GM21529 (cell line): Measurements from ENCODE around the gene PTPN7.
"Not testable (repeated sequence)": the region's sequence is repeated elsewhere in the genome, so short reads cannot be mapped to it uniquely, and the experiment has no call there.

Experiments
- ATAC-seq: cut with Tn5 transposase; IDR thresholded peaks from one replicate; pipeline ENCODE4 v1.9.1; 2021; ENCODE audit not compliant: unreplicated experiment

The PTPN7 gene

DNA sequence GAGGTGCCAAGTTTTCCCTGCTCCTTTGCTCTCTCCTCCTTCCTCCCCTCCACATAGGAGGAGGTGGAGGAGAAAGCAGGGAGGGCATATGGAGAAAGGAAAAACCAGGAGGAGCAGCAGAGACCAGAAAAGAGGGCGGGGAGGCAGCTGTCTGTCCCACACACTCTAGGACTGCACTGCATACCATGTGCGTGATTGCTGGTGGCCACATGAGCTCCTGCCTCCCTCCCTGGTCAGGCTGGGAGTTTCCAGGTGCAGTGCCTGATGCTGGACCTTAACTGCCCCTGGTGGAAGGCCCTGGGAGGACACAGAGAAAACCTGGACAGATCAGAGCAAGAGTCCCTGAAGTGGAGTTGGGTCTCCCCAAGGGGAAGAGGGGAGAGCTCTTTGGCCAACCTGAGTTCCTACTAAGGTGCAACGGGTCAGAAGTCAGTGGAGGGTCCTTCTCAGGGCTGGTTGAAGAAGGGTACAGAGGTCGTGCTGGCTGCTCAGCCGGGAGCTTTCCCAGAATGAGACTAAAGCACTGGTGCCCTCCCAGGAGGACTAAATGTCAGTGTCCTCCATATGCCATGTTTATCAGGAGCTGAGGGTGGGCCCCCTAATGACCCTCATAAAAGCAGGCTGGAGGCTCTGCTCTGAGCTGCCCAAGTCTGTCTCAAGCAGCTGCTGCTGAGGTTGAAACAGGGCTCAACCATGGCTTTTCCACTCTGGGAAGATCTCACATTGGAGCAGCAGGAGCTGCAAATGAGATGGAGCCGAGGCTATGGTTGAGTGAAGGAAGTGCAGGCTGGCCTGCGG, 29.7 kb upstream of the PTPN7 start:
- ATAC-seq = no peak

DNA sequence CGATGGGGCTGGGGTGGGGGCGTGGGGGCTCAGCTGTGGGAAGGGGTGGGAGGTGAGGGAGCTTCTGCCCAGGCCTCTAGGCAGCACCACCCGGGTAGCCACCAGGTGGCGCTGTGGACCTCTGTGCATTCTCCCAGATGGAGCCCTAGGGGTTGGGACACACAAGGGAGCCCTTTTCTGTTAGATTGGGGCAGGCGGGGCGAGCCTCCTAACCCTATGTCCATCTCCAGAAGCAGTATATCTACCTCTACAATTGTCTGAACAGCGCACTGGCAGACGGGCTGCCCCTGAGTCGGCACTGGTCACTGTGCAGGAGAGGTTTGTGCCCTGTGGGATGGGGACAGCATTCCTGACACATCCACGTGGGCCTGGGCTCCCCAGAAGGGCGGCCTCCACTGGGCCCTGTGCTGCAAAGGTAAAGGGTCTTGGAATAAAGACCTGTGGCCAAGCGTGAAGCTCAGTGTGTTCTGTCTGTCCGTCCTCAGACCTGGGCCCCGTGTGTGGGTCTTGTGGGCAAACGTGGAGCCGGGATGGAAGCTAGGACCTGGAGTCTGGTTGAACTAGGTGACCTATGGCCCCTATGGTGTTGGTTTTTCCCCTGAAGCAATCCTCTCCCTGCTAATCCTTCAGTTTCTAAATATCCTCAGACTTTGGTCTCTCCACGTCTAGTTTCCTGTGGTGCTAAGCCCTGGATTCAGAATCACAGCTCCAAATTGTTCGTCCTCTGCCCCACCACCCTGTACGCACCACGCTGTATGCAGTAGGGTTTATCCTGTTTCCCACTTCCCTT, 28.8 kb upstream of the PTPN7 start:
- ATAC-seq = peak; percentile 49

DNA sequence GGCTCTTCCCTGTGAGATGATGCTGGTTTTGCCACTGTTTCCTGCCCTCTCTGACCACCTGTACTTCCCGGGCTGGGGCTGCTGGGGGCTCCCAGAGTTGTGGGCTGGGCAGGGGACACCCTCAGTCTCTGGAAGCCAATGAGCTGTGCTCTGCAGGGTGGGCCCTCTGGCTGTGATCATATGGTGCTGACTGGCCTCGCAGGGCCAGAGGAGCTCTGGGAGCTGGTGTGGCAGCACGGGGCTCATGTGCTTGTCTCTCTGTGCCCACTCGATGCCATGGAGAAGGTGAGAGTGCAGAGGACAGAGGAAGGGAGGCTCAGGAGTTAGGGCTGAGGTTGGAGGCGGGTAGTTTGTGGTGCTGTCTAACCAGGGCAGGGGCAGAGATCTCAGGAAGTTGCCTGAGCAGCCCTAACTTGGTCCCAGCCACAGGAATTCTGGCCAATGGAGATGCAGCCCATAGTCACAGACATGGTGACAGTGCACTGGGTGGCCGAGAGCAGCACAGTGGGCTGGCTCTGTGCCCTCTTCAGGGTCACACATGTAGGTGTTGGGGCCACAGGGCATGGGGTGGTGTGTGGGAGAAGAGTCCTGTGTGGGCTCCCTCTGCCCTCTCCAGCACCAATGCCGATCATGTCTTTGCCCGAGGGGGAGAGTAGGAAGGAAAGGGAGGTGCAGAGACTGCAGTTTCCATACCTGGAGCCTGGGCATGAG, 27.4 kb upstream of the PTPN7 start:
- ATAC-seq = no peak

DNA sequence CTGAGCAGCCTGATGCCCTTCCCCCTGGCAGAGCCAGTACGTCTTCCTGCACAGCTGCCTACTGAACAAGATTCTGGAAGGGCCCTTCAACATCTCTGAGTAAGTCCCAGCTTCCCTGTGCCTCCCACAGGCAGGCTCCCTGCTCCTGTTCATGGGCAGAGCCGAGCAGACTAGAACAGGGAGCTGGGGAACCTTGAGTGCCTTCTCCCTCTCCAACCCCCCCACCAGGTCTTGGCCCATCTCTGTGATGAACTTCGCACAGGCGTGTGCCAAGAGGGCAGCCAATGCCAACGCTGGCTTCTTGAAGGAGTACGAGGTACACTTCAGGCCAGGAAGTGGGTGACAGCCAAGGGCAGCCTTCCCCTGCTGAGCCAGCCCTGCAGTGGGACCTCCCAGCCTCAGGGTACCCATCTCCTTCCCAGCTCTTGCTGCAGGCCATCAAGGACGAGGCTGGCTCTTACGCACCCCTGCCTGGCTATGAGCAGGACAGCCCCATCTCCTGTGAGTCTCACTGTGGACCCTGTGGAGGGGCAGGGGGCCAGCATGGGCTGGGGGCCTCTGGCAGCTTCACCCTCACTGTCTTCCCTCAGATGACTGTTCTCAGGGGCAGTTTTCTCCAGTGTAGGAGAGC, 26.8 kb upstream of the PTPN7 start:
- ATAC-seq = no peak

DNA sequence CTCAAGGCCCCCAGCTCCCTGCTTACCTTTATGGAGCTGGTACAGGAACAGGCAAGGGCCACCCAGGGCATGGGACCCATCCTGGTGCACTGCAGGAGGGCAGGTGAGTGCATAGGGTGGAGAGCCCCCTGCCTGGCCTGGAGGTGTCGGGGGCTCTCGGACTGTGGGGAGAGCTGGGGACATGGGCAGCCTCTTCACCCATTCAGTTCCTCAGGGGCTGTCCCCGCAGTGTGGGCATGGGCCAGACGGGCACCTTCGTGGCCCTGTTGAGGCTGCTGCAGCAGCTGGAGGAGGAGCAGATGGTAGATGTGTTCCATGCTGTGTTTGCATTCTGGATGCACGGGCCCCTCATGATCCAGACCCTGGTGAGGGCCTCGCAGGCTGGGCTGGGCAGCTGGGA, 25.9 kb upstream of the PTPN7 start:
- no peak for ATAC-seq

DNA sequence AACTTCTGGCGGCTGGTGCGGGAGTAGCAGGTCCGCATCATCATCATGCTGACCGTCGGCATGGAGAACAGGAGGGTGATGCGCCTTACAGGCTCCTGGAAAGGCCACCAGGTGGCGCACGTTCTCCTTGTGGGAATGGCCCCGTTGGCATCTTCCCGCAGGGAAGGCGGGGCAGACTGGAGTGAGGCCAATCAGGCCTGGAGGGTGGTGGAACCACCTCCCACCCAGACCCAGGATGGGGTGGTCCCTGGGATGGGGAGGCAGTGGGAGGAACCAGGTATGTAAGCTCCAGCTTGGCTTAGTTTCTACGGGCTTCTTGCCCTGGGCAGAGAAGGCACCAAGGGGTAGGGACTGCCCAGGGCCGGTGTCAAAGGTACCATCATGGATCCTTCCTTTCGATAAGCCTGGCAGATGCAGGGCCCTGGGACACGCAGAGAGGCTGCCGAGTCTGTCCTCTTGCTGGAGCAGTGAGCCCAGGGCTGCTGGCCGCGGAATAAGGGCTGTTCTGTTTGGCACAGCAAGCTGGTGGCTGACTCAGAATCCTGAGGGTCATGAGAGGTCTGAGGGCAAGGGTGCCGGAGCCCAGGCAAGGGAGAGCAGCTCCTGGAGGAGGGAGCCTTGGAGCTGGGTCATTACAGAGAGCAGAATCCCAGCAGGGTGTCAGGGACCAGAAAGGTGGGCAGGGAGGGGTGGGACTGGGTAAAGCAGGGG, 24.5 kb upstream of the PTPN7 start:
- peak; percentile 42 for ATAC-seq

DNA sequence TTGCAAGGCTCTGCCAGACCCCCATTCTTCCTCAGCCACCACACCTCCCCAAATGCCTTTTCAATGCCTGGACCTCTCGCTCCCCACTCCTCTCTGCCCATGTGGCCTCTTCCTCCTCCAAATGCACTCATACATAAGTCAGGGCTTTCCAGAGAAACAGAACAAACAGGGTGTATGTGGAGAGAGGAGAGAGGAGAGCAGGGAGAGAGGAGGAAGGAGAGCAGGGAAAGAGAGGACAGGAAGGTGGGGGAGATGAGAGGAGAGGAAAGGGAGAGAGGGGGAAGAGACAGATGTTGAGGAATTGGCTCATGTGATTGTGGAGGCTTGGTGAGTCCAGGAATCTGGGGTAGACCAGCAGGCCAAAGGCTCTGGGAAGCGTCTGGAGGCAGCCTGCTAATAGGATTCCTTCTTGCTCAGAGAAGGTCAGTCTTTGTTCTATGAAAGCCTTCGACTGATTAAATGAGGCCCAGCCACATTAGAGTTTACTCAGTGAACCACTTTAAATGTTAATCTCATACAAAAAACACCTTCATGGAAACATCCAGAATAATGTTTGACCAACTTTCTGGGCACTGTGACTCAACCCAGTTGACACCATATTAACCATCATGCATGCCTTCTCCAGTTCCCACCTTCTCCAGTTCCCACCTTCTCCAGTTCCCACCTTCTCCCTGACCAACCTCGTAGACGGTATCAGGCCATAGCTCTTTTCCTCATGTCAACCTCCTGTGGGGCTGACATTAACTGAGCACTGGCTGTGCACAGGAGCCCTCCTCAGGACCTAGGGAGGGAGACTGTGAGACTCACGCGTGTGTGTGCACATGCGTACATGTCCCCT, 21.9 kb upstream of the PTPN7 start:
- no peak for ATAC-seq

DNA sequence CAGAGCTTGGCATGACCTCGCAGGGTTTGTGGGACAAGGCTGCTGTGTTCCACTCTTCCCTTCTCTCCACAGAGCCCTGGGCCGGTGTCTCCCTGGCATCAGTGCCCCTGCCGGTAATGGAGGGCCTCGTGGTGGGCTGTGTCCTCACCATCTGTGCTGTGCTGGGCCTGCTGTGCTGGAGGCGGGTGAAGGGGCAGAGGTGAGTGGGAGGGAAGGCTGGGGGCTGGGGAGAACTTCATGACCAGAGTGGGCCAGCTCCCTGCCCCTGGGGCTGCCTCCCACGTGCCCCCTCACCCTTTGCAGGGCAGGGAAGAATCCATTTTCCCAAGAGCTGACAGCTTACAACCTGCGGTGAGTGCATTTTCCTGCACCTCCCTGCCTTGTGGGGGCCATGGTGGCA, 21.2 kb upstream of the PTPN7 start:
- ATAC-seq = no peak

DNA sequence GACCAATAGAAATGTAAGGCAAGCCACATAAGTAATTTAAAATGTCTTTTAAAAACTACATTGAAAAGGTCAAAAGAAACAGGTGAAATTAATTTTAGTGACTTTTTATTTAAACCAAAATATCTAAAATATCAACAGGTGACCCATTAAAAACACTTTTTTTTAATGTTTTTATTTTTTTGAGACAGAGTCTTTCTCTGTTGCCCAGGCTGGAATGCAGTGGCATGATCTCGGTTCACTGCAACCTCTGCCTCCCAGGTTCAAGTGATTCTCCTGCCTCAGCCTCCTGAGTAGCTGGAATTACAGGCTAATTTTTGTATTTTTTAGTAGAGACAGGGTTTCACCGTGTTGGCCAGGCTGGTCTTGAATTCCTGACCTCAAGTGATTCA, 20.3 kb upstream of the PTPN7 start:
- not testable (repeated sequence) for ATAC-seq

DNA sequence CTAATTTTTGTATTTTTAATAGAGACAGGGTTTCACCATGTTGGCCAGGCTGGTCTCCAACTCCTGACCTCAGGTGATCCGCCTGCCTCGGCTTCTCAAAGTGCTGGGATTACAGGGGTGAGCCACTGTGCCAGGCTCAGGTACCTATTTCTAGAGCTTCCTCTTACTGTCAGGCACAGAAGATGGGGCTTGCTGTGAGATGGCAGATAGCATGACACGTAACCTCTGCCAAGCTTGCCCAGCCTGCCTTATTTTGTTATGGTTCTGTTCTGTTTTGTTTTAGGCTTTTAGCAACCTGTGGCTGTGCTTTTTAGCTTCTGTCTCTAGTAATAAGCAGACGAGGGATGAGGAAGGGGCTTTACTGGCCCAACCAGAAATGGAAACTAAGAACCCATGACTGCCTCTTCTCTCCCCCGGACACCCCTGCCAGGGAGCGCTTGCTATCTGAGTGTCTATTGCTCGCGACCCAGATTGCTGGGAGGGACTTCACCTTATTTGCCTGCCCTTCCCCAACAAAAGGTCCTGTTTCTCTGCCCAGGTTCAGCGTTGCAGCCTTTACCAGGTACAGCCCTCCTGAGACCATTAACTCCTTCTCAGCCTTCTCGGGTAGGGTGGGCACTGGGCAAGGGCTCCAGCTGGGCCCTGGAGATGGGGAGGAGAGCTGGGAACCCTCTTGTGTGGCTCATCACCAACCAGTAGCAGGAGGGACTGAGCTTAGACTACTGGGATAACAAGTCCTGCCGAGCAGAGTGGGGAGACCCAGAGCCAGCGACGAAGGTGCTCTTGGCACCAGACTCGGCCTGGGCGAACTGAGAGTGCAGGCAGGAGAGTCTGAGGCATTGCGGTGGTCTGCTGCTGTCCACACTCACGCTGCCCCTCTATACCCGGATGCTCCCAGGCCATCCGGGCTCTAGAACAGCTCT, 19.7 kb upstream of the PTPN7 start:
- no peak for ATAC-seq

DNA sequence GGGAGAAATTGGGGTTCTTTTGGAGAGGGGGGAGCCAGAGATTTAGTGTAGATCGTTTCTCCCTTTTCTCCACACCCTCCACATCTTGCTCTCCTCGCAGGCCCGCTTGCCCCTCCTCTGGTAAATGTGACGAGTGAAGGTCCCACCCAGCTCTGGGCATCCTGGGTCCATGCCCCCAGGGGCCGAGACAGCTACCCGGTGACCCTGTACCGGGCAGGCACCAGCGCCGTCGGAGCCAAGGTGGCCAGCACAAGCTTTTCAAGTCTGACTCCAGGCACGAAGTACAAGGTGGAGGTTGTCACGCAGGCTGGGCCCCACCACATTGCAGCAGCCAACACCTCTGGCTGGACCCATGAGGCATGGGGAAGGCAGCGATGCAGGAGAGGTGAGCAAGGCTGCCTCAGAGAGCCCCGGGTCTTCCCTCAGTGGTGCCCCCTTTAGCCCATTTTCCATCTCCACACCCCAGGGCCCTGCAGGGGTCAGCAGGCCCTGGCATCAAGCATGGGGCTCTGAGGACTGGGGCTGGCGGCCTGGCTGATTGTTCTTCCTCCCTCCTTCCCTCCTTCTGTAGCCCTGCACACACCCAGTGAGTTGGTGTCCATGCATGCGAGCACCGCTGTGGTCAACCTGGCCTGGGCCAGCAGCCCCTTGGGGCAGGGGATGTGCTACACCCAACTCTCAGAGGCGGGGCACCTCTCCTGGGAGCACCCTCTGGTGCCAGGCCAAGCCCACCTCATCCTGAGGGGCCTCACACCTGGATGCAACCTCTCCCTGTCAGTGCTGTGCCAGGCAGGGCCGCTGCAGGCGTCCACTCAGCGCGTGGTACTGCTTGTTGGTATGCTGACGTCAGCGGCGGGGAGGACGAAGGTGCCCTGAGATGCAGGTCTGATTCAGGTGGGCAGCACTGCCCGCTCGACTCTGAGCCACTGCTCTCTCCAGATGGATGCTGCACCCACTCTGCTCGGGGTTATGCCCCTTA, 16.8 kb upstream of the PTPN7 start:
- no peak for ATAC-seq

DNA sequence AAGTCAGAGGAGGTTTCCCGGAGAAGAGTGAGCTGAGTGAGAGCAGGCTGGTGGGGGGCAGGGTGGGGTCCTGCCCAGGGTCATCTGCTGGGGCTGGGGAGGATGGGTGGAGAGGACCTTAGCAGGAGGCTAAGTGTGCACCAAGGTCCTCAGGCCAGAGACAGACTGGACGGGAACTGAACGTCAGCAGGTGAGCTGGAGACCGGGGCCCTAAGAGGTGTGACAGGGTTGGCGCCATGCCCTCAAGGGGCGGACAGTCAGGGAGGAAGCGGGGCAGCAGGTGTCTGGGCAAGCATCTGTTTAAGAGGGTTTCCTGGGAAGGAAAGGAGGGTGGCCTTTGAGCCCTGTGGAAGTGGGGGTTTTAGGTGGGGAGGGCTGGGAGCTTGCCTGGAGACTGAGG, 13.6 kb upstream of the PTPN7 start:
- ATAC-seq = no peak

DNA sequence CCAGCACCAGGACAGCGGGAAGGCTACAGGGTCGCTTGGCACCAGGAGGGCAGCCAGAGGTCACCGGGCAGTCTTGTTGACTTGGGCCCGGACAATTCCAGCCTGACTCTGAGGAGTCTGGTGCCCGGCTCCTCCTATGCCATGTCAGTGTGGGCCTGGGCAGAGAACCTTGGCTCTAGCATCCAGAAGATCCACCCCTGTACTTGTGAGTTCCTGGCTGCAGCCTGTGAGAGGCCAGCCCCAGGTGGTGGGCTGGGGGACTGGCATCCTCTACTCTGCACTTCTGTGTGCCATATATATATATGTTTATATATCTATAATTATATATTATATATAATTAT, 11.6 kb upstream of the PTPN7 start:
- no peak for ATAC-seq

DNA sequence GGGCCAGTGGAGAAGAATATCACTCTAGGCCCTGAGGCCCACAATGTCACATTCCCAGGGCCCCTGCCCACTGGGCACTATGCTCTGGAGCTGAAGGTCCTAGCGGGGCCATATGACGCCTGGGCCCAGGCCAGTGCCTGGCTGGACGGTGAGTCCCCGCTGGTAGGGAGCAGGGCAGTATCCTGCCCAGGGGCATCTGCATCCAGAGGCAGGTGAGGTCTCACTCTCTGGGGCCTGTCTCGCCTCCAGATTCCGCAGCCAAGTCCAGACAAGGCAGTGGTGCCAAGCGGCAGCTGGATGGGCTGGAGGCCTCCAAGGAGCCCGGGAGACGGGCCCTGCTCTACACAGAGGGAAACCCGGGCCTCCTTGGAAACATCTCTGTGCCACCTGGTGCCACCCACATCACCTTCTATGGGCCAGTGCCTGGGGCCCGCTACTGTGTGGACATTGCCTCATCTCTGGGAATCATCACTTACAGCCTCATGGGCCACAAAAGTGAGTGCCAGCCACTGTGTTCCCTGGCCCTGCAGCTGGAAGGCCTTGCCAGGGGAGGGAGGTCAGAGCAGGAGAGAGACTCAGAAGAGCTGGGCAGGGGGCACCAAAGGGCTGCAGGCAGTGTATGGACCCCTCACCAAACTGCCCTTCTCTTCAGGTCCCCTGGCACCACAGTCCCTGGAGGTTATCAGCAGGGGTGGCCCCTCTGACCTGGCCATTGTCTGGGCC, 11.1 kb upstream of the PTPN7 start:
- no peak for ATAC-seq

DNA sequence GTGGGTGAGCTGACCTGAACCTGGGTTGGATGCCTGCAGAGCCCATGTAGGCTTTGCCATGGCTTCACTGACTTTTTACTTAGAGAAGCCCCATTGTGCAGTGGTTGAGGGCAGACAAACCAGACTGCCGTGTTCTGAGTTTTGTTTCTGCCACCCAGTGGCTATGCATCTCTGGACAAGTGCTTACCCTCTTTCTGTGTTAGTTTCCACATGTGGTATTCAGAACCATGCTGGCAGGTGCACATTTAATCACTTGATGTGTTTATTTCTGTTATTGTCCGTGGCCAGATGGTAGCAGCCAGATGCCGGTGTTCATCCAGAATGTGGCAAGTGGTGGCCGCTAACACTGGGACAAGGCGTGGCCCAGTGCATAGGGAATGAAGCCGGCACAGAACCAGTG, 10.3 kb upstream of the PTPN7 start:
- no peak for ATAC-seq

DNA sequence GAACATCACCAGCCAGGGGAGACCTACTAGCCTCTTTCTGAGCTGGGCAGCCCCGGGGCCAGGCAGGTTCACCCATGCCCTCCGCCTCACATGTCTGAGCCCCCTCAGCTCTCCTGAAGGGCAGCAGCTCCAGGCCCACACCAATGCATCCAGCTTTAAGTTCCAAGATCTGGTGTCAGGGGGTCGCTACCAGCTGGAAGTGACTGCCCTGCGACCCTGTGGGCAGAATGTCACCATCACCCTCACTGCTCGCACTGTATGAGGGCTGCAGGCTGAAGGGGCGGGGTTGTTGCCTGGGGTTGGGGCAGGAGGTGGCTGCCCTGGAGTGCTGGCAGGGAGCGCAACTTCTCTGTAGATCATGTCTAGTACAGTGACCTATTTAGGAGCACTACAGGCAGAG, 8.5 kb upstream of the PTPN7 start:
- no peak for ATAC-seq
